ENCODE data around the gene PCMTD2. TPM values are rescaled to one million over a fixed set of nuclear protein-coding genes. Genes with fewer than 3 reads are reported as not detected.

PCMTD2 gene
- total and polyA plus RNA-seq, 2 of the 13 experiments (the other 11 are each of a cell fraction or from before 2014, with no cell fraction given) = 47.0 to 76.9 TPM

DNA sequence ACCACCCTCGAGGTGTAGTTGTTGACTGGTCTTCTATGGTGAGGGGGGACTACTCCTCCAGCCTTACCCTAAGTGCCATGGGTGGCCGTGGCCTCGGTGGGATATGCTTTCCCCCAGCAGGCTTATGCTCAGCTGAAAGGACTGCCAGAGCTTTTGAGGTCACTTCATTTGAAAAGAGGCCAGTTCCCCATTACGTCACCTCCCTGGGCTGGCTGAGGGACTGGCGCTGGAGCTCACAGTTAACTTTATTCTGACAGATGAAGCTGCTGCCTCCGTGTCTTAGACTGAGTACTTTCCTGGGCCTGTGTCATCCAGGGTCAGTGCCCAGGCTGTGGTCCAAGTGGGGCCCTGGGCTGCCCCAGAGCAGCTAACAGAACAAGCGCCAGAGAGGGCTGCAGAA lies 42.8 kb upstream of the PCMTD2 start (continued):
- TF ChIP-seq, protein P1, sequence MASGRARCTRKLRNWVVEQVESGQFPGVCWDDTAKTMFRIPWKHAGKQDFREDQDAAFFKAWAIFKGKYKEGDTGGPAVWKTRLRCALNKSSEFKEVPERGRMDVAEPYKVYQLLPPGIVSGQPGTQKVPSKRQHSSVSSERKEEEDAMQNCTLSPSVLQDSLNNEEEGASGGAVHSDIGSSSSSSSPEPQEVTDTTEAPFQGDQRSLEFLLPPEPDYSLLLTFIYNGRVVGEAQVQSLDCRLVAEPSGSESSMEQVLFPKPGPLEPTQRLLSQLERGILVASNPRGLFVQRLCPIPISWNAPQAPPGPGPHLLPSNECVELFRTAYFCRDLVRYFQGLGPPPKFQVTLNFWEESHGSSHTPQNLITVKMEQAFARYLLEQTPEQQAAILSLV (CRISPR knock-in tag; IDR thresholded peaks at IDR 0.05; ENCODE audit: borderline replicate concordance) = 0 out of 2 replicates have a peak, but pooled peaks have one; percentile 54
- TF ChIP-seq NFAT5 (CRISPR knock-in tag; IDR thresholded peaks at IDR 0.05) = no peak
- TF ChIP-seq ZNF747 (CRISPR knock-in tag; IDR thresholded peaks at IDR 0.05; ENCODE audit: borderline replicate concordance) = 0 out of 2 replicates have a peak, but pooled peaks have one; percentile 12
- 0 out of 2 replicates have a peak, but pooled peaks have one; percentile 48 for TF ChIP-seq ARHGAP35 (CRISPR knock-in tag; IDR thresholded peaks at IDR 0.05; ENCODE audit: borderline replicate concordance)
- TF ChIP-seq SYNCRIP (IDR thresholded peaks at IDR 0.05; ENCODE audit: insufficient read depth, low read depth, low read length) = no peak
- TF ChIP-seq, protein P2, sequence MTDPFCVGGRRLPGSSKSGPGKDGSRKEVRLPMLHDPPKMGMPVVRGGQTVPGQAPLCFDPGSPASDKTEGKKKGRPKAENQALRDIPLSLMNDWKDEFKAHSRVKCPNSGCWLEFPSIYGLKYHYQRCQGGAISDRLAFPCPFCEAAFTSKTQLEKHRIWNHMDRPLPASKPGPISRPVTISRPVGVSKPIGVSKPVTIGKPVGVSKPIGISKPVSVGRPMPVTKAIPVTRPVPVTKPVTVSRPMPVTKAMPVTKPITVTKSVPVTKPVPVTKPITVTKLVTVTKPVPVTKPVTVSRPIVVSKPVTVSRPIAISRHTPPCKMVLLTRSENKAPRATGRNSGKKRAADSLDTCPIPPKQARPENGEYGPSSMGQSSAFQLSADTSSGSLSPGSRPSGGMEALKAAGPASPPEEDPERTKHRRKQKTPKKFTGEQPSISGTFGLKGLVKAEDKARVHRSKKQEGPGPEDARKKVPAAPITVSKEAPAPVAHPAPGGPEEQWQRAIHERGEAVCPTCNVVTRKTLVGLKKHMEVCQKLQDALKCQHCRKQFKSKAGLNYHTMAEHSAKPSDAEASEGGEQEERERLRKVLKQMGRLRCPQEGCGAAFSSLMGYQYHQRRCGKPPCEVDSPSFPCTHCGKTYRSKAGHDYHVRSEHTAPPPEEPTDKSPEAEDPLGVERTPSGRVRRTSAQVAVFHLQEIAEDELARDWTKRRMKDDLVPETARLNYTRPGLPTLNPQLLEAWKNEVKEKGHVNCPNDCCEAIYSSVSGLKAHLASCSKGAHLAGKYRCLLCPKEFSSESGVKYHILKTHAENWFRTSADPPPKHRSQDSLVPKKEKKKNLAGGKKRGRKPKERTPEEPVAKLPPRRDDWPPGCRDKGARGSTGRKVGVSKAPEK (CRISPR knock-in tag; IDR thresholded peaks at IDR 0.05; ENCODE audit: borderline replicate concordance) = 0 out of 2 replicates have a peak, but pooled peaks have one; percentile 53
- TF ChIP-seq, protein P3, sequence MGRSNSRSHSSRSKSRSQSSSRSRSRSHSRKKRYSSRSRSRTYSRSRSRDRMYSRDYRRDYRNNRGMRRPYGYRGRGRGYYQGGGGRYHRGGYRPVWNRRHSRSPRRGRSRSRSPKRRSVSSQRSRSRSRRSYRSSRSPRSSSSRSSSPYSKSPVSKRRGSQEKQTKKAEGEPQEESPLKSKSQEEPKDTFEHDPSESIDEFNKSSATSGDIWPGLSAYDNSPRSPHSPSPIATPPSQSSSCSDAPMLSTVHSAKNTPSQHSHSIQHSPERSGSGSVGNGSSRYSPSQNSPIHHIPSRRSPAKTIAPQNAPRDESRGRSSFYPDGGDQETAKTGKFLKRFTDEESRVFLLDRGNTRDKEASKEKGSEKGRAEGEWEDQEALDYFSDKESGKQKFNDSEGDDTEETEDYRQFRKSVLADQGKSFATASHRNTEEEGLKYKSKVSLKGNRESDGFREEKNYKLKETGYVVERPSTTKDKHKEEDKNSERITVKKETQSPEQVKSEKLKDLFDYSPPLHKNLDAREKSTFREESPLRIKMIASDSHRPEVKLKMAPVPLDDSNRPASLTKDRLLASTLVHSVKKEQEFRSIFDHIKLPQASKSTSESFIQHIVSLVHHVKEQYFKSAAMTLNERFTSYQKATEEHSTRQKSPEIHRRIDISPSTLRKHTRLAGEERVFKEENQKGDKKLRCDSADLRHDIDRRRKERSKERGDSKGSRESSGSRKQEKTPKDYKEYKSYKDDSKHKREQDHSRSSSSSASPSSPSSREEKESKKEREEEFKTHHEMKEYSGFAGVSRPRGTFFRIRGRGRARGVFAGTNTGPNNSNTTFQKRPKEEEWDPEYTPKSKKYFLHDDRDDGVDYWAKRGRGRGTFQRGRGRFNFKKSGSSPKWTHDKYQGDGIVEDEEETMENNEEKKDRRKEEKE (IDR thresholded peaks at IDR 0.05) = no peak
- peak; percentile 40; the same call in 1 of the 2 replicates for TF ChIP-seq SALL2 (CRISPR knock-in tag; IDR thresholded peaks at IDR 0.05)
- peak; percentile 47 for TF ChIP-seq CEBPB (IDR thresholded peaks at IDR 0.05; ENCODE audit: borderline replicate concordance, low read depth, low read length)
- TF ChIP-seq, protein P4, sequence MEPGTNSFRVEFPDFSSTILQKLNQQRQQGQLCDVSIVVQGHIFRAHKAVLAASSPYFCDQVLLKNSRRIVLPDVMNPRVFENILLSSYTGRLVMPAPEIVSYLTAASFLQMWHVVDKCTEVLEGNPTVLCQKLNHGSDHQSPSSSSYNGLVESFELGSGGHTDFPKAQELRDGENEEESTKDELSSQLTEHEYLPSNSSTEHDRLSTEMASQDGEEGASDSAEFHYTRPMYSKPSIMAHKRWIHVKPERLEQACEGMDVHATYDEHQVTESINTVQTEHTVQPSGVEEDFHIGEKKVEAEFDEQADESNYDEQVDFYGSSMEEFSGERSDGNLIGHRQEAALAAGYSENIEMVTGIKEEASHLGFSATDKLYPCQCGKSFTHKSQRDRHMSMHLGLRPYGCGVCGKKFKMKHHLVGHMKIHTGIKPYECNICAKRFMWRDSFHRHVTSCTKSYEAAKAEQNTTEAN (CRISPR knock-in tag; conservative IDR thresholded peaks at IDR 0.05) = 0 out of 2 replicates have a peak, but pooled peaks have one; percentile 45
- no peak for TF ChIP-seq CBFB (CRISPR knock-in tag; IDR thresholded peaks at IDR 0.05)
- 0 out of 2 replicates have a peak, but pooled peaks have one; percentile 29 for TF ChIP-seq ZNF777 (CRISPR knock-in tag; IDR thresholded peaks at IDR 0.05)
- TF ChIP-seq ZNF274 (CRISPR knock-in tag; IDR thresholded peaks at IDR 0.05) = 0 out of 2 replicates have a peak, but pooled peaks have one; percentile 15
- no peak for TF ChIP-seq IKZF1 (IDR thresholded peaks at IDR 0.05)
- no peak for TF ChIP-seq MIER2 (CRISPR knock-in tag; IDR thresholded peaks at IDR 0.05)
- 0 out of 2 replicates have a peak, but pooled peaks have one; percentile 9 for TF ChIP-seq PITX1 (CRISPR knock-in tag; IDR thresholded peaks at IDR 0.05)
